GM10847 (cell line): Measurements from ENCODE around the gene PPCS.

ENCODE experiments used
- POLR2A ChIP-seq: IDR thresholded peaks from 2 replicates; pipeline ENCODE4 v1.6.1; 2011; ENCODE audit not compliant: insufficient read length; ENCODE audit errors: extremely low read depth

Gene PPCS

GRCh38 chr1:42432714-42433113 lies 23.6 kb upstream of the PPCS start:
- TF ChIP-seq POLR2A = no peak

GRCh38 chr1:42433369-42433768 lies 23.0 kb upstream of the PPCS start:
- no peak for TF ChIP-seq POLR2A

GRCh38 chr1:42434340-42434739 lies 22.0 kb upstream of the PPCS start:
- no peak for TF ChIP-seq POLR2A

- TF ChIP-seq POLR2A = no peak
Observed at GRCh38 chr1:42439940-42440339, 16.4 kb upstream of the PPCS start.

- no peak for TF ChIP-seq POLR2A
Observed at GRCh38 chr1:42442662-42443061, 13.7 kb upstream of the PPCS start.

- no peak for TF ChIP-seq POLR2A
Observed at GRCh38 chr1:42449256-42449655, 7.1 kb upstream of the PPCS start.

- no peak for TF ChIP-seq POLR2A
Observed at GRCh38 chr1:42450061-42450460, 6.3 kb upstream of the PPCS start.

- TF ChIP-seq POLR2A = no peak
Observed at GRCh38 chr1:42453386-42453785, 3.0 kb upstream of the PPCS start.

GRCh38 chr1:42454403-42454802 lies 1.9 kb upstream of the PPCS start:
- TF ChIP-seq POLR2A = no peak

- no peak for TF ChIP-seq POLR2A
Observed at GRCh38 chr1:42456754-42457089, 379 bp downstream of the PPCS start.

- no peak for TF ChIP-seq POLR2A
Observed at GRCh38 chr1:42461196-42461595, 4.9 kb downstream of the PPCS start.

GRCh38 chr1:42462828-42463763 lies 6.8 kb downstream of the PPCS start, which contains the start of gene CCDC30:
TSS of gene CCDC30 (plus strand) at chr1:42463286. CDS start at chr1:42480552, 17,266 bp downstream.
- no peak for TF ChIP-seq POLR2A

GRCh38 chr1:42463921-42464320 lies 7.6 kb downstream of the PPCS start:
- no peak for TF ChIP-seq POLR2A

- TF ChIP-seq POLR2A = no peak
Observed at GRCh38 chr1:42466030-42466429, 9.7 kb downstream of the PPCS start.

- TF ChIP-seq POLR2A = no peak
Observed at GRCh38 chr1:42469727-42470126, 13.4 kb downstream of the PPCS start.

- no peak for TF ChIP-seq POLR2A
Observed at GRCh38 chr1:42476605-42477004, 20.3 kb downstream of the PPCS start.

GRCh38 chr1:42477775-42478174 lies 21.4 kb downstream of the PPCS start:
- TF ChIP-seq POLR2A = no peak

- no peak for TF ChIP-seq POLR2A
Observed at GRCh38 chr1:42479621-42480020, 23.3 kb downstream of the PPCS start.

- TF ChIP-seq POLR2A = no peak
Observed at GRCh38 chr1:42480921-42481320, 24.6 kb downstream of the PPCS start.
